ENCODE results near the gene PKD2L2.
A peak's percentile ranks its signal among the peaks of the same experiment; 100 is the strongest.
"Not testable (repeated sequence)": the region's sequence is repeated elsewhere in the genome, so short reads cannot be mapped to it uniquely, and the experiment has no call there.

Gene PKD2L2

DNA sequence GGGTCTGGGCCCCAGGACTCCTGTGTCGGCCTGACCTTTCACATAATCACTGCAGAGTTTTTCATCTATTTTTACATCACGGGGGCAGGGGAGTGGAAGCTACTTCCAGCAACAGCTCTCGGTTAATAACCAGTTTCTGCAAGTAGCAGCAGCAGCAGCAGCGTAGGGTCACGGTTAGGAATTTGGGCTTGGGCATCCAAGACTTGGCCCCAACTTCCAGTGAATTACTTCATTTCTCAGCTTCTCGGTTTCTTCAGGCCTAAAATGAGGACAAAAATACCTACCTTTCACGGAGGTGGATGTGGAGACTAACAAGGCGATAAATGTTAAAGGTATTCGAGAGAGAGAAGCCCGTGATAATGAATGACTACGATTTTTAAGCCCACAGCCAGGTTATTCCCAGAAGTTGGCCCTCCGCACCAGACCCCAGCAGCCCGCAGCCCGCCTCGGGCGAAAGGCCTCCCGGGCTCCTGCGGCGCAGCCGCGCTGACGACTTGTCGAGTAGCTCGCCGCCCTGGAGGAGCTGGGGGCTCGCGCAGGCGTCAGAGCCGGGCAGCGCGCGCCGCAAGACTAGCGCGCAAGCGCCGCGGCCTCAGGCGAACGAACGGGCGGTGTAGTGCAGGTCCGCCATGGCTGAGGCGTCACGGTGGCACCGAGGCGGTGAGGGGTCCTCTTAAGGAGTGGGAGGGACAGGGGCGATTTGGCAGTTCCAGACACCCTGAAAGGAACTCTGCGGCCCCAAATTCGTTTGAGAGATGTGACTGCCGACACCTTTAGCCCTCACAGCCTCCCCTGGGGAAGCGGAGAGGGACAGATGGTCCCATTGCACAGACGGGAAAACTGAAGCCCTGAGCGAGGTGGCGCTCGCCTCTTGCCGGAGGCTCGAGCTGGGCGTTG, at the start of gene PKD2L2:
PKD2L2 (plus strand) TSS at position 595 of the 897 bp plus-strand sequence; CDS start at position 630, 35 bp downstream.
- peak; percentile 62 to 66 for DNase-seq (ENCODE audit: low read depth in 2 of 2)

DNA sequence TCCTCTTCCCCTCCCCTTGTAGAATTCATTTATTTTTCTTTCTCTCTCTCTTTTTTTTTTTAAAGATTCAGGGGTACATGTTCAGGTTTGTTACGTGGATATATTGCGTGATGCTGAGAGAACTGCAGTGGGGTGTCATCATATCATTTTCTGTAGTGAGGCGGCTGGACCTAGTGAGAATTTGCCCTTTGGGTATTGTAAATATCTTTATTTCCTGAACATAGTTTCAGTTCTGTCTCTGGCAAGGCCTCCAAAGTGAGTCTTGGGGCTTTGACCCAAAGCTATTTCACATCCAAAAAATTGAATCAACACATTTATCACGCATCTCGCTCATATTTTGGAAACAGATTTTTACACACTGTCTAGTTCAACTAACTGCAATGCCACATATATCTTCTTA, 47.0 kb upstream of the PKD2L2 start:
- DNase-seq (ENCODE audit: low read depth in 2 of 2), result no peak

DNA sequence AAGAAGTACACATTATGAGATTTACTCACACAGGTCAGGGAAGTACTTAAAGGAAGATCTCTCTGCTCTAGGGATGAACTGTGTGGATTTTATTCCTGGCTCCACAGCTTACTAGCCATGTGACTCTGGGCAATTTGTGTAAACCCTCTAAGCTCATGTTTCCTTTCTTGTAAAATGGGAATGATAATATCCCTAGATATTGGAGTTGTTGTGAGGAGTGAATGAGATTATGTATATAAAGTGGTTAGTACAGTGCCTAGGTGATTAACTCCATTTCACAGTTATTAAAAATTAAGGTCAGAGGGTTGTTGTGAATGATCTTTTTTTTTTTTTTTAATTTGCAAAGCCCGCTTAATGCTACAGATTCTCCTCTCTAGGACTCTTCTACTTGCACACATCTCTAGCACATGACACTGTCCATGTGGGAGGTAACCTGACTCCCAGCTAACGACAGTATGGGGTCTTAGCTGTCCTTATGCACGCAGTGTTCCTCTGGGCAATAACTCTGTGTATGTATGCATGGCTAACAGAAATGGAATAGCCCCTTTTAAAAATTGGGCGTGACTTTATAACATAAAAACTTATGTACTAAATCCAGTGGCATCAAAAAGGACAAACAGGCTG, 45.5 kb upstream of the PKD2L2 start:
- no peak for DNase-seq (ENCODE audit: low read depth in 2 of 2)

- DNase-seq (ENCODE audit: low read depth in 2 of 2), result no peak
Observed at GRCh38 chr5:137845472-137845871, 43.8 kb upstream of the PKD2L2 start.

GRCh38 chr5:137847687-137848086, 41.6 kb upstream of the PKD2L2 start:
- no peak for DNase-seq (ENCODE audit: low read depth in 2 of 2)

GRCh38 chr5:137853165-137853564, 36.1 kb upstream of the PKD2L2 start:
- not testable (repeated sequence) for DNase-seq (ENCODE audit: low read depth in 2 of 2)

GRCh38 chr5:137856201-137856600, 33.1 kb upstream of the PKD2L2 start:
- DNase-seq (ENCODE audit: low read depth in 2 of 2), result no peak

DNA sequence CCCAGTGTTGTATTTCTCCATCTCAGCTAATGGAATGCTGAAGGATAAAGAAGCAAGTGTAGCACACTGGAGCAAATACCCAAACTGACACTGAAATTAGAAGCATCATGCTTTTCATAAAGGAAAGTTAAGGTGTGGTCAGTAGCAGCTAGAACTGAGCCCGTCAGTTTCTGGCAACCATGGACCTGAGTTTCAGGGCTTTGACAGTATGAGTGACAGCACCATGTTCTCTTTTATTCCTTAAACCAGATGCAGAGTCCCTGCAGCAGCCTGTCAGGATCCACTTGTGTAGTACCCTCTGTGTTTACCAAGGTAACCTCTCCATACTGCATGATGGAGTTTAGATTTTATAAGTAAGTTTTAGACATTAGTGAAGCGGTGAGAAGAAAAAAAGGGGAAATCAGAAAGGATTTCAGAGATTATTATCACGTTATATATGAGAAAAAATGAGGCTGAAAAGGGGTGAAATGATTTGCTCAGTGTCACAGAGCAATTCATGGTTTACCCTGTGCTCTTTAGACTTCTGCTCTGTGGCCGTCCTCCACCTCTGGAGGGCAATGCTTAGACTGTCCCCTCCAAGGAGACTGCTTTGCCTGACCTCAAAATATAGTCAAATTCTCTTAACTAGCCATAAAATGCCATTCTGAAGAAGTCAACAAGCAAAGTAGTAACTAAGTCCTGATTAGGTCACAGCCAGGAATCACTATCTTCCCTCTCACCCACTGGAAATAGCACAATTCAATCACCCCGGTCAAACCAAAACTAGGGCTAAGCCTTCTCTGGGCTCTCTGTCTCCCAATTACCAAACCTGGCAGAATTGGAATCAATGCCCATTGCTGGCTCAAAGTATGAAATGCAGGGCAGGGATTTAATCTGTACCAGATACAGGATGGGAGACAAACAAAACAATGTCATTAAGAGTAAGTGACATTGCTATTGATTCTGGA, 32.1 kb upstream of the PKD2L2 start:
- DNase-seq (ENCODE audit: low read depth in 2 of 2), result no peak

DNA sequence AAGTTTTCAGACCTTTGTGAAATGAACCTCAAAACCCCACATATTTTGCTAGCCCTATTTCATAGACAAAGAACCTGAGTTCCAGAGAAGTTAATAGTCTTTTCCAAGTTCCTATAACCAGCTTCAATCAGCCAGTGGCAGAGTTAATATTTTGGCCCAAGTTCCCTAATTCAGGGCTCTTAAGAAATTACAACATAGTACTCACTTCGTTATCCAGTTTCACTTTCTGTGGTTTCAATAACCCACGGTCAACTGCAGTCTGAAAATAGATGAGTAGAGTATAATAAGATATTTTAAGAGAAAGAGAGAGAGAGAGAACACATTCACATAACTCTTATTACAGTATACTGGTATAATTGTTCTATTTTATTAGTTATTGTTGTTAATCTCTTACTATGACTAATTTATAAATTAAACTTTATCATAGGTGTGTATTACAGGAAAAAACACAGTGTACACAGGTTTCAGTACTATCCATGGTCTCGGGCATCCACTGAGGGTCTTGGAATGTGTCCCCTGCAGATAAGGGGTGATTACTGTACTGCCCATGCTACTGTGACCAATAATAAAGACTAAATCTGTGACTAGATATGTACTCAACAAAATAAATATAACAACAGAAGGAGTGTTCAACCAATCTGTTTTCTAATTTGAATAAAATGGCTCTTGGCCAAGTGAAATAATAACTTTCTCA, 30.9 kb upstream of the PKD2L2 start:
- DNase-seq (ENCODE audit: low read depth in 2 of 2), result no peak

GRCh38 chr5:137858954-137859353, 30.3 kb upstream of the PKD2L2 start:
- no peak for DNase-seq (ENCODE audit: low read depth in 2 of 2)

GRCh38 chr5:137862251-137862650, 27.0 kb upstream of the PKD2L2 start:
- DNase-seq (ENCODE audit: low read depth in 2 of 2), result no peak

GRCh38 chr5:137863653-137864052, 25.6 kb upstream of the PKD2L2 start:
- not testable (repeated sequence) for DNase-seq (ENCODE audit: low read depth in 2 of 2)

DNA sequence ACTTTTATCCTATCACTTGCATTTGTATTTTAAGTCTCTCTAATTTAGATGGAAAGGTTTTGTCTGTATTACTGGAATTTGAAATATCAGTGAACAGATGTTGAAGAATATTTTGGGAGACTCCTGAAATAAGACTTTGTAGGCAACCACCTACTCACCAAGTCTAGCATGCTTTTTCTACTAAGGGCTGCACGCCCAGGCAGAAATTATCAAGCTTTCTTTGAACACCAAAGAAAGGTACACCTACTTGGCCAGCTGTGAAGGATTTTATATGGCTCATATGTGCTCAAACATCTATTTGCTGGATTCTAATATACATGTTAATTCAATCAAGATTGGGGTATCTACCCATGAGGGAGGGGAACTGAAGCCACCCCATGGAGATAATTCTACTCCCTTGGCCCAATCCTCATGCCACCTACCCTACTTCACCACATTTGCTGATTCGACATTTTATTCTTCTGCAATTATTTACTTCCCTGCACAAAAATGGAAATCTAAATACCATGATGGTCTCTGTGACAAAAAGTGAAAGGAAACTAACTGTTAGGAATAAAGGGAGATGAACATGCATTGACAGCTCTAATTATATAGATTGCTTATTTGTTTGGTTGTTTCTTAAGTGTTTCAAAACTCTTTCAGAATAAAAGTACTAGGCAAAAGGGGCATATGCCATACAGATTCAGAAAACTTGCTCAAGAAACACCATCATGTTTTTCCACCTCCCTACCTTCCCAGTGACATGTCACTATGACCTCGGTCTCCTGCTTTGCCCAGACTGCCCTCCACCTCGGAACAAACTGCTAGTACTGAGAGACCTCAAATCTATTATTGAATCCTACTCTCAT, 22.5 kb upstream of the PKD2L2 start:
- no peak for DNase-seq (ENCODE audit: low read depth in 2 of 2)

- no peak for DNase-seq (ENCODE audit: low read depth in 2 of 2)
Observed at GRCh38 chr5:137867664-137868063, 21.6 kb upstream of the PKD2L2 start, which contains the start of gene MYOT. Gene MYOT, plus strand, starts transcription at chr5:137867860. Its CDS starts 2,792 bp downstream, at chr5:137870652.

GRCh38 chr5:137870647-137871339, 18.5 kb upstream of the PKD2L2 start:
- DNase-seq (ENCODE audit: low read depth in 2 of 2), result no peak

DNA sequence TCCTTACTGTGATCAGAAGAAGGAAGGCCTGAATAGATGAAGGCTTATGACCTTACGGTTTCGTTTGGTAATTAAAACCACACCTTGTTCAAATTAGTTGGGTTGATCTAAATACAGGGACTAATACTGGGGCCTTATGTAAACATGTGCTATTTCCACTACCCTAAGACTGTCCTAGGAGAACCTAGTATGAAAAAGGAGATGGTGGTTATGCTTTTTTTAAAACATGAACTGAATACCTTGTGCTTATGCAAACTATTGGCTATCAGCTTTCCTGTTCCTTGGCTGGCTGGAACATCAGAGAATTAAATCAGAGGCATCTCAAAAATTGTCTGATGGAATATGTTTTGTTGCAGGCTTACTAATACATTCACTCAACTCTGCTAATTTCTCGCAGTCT, 17.7 kb upstream of the PKD2L2 start:
- no peak for DNase-seq (ENCODE audit: low read depth in 2 of 2)

DNA sequence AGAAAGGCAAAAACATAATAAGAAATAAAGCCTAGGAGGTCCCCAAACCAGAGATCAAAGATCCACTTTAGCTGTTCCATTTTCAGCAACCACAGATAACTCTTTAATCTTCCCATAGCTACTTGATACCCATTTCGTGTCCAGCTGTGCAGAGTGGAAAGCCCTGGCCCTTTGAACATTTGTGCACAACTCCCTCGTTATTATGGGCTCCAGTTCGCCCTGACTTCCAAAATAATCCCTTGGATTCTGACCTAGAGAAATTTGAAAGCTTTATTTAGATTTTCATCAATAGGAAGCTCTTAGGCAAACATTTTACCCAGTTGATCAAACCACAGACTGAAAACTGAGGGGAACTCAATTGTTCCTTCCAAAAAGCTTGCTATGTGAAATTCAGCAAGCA, 16.8 kb upstream of the PKD2L2 start:
- no peak for DNase-seq (ENCODE audit: low read depth in 2 of 2)

- DNase-seq (ENCODE audit: low read depth in 2 of 2), result no peak
Observed at GRCh38 chr5:137876101-137876500, 13.2 kb upstream of the PKD2L2 start.

GRCh38 chr5:137880313-137880712, 8.9 kb upstream of the PKD2L2 start:
- no peak for DNase-seq (ENCODE audit: low read depth in 2 of 2)

GRCh38 chr5:137887831-137888230, 1.4 kb upstream of the PKD2L2 start:
- no peak for DNase-seq (ENCODE audit: low read depth in 2 of 2)

Data from stimulated activated CD8-positive, alpha-beta memory T cell treated with anti-CD3 and anti-CD28 coated beads, Interleukin-7, amount 100 ng/mL, for 1 hour (primary cell).